GM12878 (cell line): ENCODE results near the gene OR2H1. TPM values are rescaled to one million over a fixed set of nuclear protein-coding genes. Genes with fewer than 3 reads are reported as not detected.
"Not testable (repeated sequence)": the region's sequence is repeated elsewhere in the genome, so short reads cannot be mapped to it uniquely, and the experiment has no call there.

ENCODE experiments used
- ATAC-seq: fragments of 200-7000 bp; cut with Tn5 transposase; 3 replicates; pipeline ENCODE4 v1.9.1; 2020; ENCODE audit warnings: mild to moderate bottlenecking, moderate library complexity
- BruUV-seq: library from RNA; stranded (reverse); fragments of 400-500 nt; replicated peaks from 2 replicates; lab custom pipeline; 2021; lab: Mats Ljungman, UMichigan
- CTCF ChIA-PET: fragments of 300-600 bp; sonication (Branson Sonifier 250); formaldehyde crosslinking; extraction: SDS; loops from one replicate; lab custom pipeline; 2021; ENCODE audit warnings: inconsistent platforms; lab: Yijun Ruan, JAX
- POLR2A ChIA-PET: fragments of 350-600 bp; formaldehyde crosslinking; extraction: SDS; loops from one replicate; lab custom pipeline; 2021; ENCODE audit warnings: inconsistent platforms; lab: Charles Lee
- RAD21 ChIA-PET: fragments of 300-600 bp; sonication (Branson Sonifier 250); formaldehyde crosslinking; loops from one replicate; lab custom pipeline; 2023; ENCODE audit warnings: antibody characterized with exemption; ENCODE audit not compliant: unreplicated experiment; lab: Charles Lee
- SMC1A ChIA-PET: fragments of 300-600 bp; sonication (Branson Sonifier 250); formaldehyde crosslinking; loops from one replicate; lab custom pipeline; 2023; ENCODE audit not compliant: unreplicated experiment, uncharacterized antibody; lab: Charles Lee
- DNase-seq: peaks from one replicate; pipeline ENCODE4 v3.0.0-alpha.2; 2011; ENCODE audit warnings: low read depth, low spot score
- FAIRE-seq: peaks from 3 replicates; lab custom pipeline; 2011; peaks lifted over from hg19 to GRCh38; lab: Jason Lieb, UNC
- H2AFZ ChIP-seq: 2 replicates; pipeline ENCODE4 v1.6.0; 2011; ENCODE audit warnings: low read depth, low read length, control low read depth; ENCODE audit not compliant: control insufficient read depth
- H3K27ac ChIP-seq: 2 replicates; pipeline ENCODE4 v1.5.1; 2011; ENCODE audit warnings: control low read depth; ENCODE audit not compliant: control insufficient read depth, insufficient read depth
- H3K27me3 ChIP-seq, 2 experiments: replicated peaks in 1 of 2; 2 replicates each; pipeline versions ENCODE4 v1.6.0 to v1.6.1; 2011; ENCODE audit warnings: low read length in 1 of 2; ENCODE audit not compliant: control insufficient read depth in 2 of 2, insufficient read depth in 2 of 2
- H3K36me3 ChIP-seq, 2 experiments: 2 replicates each; pipeline ENCODE4 v1.5.1; 2011; ENCODE audit warnings: low read length in 1 of 2; ENCODE audit not compliant: control insufficient read depth in 2 of 2, insufficient read depth in 2 of 2
- H3K4me1 ChIP-seq: 2 replicates; pipeline ENCODE4 v1.6.1; 2011; ENCODE audit warnings: mild to moderate bottlenecking, low read length, moderate library complexity, mixed read lengths; ENCODE audit not compliant: control insufficient read depth, insufficient read depth
- H3K4me2 ChIP-seq: 2 replicates; pipeline ENCODE4 v1.6.0; 2011; ENCODE audit warnings: control low read depth; ENCODE audit not compliant: control insufficient read depth, insufficient read depth
- H3K4me3 ChIP-seq: fragments of 200-600 bp; sonication (generic); 2 replicates; pipeline ENCODE4 v1.5.1; 2016
- H3K79me2 ChIP-seq: 2 replicates; pipeline ENCODE4 v1.6.0; 2011; ENCODE audit warnings: low read length; ENCODE audit not compliant: control insufficient read depth, insufficient read depth
- H3K9ac ChIP-seq: 2 replicates; pipeline ENCODE4 v1.8.0; 2011; ENCODE audit warnings: low read length, control low read depth, mixed read lengths; ENCODE audit not compliant: control insufficient read depth, insufficient read depth
- H3K9me3 ChIP-seq: replicated peaks from 3 replicates; pipeline ENCODE4 v1.5.1; 2011; ENCODE audit warnings: mild to moderate bottlenecking, low read length; ENCODE audit not compliant: control insufficient read depth, insufficient read depth
- H4K20me1 ChIP-seq: 2 replicates; pipeline ENCODE4 v1.6.0; 2011; ENCODE audit not compliant: control insufficient read depth, insufficient read depth
- FOXK2 ChIP-seq: fragments of 450-650 bp; IDR thresholded peaks from 2 replicates; pipeline ENCODE4 v1.6.1; 2017; ENCODE audit warnings: mild to moderate bottlenecking, moderate library complexity
- GABPA ChIP-seq: IDR thresholded peaks from 2 replicates; pipeline ENCODE4 v1.6.1; 2014; ENCODE audit warnings: antibody characterized with exemption, low read depth, mild to moderate bottlenecking, inconsistent platforms
- MEF2B ChIP-seq: fragments of 450-650 bp; IDR thresholded peaks from 2 replicates; pipeline ENCODE4 v1.6.1; 2018; ENCODE audit warnings: mild to moderate bottlenecking, moderate library complexity; ENCODE audit not compliant: partially characterized antibody, poor library complexity, severe bottlenecking
- NFYA ChIP-seq: IDR thresholded peaks from 2 replicates; pipeline ENCODE4 v1.6.1; 2011; ENCODE audit warnings: low read depth, mild to moderate bottlenecking, low read length, improper control_type of control experiment, borderline replicate concordance
- SREBF1 ChIP-seq: IDR thresholded peaks from 2 replicates; pipeline ENCODE4 v1.6.1; 2012; ENCODE audit warnings: mild to moderate bottlenecking, low read length
- YY1 ChIP-seq: IDR thresholded peaks from 2 replicates; pipeline ENCODE4 v1.6.1; 2011; ENCODE audit warnings: low read depth, mild to moderate bottlenecking, low read length
- ZNF24 ChIP-seq: fragments of 450-650 bp; IDR thresholded peaks from 2 replicates; pipeline ENCODE4 v1.6.1; 2017; ENCODE audit warnings: antibody characterized with exemption, mild to moderate bottlenecking
- WGBS: methylation state at CpG from one replicate; pipeline ENCODE4 v1.1.6; 2016; ENCODE audit warnings: low lambda C conversion rate; ENCODE audit not compliant: insufficient replicate concordance, insufficient coverage; ENCODE audit errors: missing lambda C conversion rate; 5-methylcytosine and 5-hydroxymethylcytosine counted together
- in situ Hi-C: fragments of 300-500 bp; cut with MboI; formaldehyde crosslinking; loops from 9 replicates; pipeline ENCODE4 v1.14.3; 2018; ENCODE audit warnings: mixed read lengths
- intact Hi-C: fragments of 100-400 bp; cut with micrococcal nuclease; formaldehyde crosslinking; loops from one replicate; pipeline ENCODE4 v1.14.2; 2022; ENCODE audit not compliant: unreplicated experiment
- polyA plus RNA-seq, 11 experiments: library from polyadenylated mRNA; depleted of rRNA in 4 of 11; unstranded in 6 of 11; stranded (reverse) in 5 of 11; fragments of >200 nt; fragmentation: Nextera tagmentation in 4 of 11; fragmentation: Illumina TruSeq in 1 of 11; extraction: Ambion mirVana in 4 of 11; extraction: Trizol in 1 of 11; gene quantifications; 1 replicate in 1 of 11; 2 replicates in 10 of 11; pipeline versions ENCODE4 v1.2.1 to v1.2.3, GENCODE V29; 2011 to 2016; ENCODE audit warnings: inconsistent platforms in 2 of 11, missing spikeins in 2 of 11, low read depth in 1 of 11
- total RNA-seq, 4 experiments: library from RNA; depleted of rRNA in 3 of 4; stranded (reverse); fragments of >200 nt in 3 of 4; fragmentation: Illumina TruSeq in 1 of 4; extraction: Trizol in 1 of 4; gene quantifications; 2 replicates each; pipeline versions ENCODE4 v1.2.1 to v1.2.3, GENCODE V29; 2013 to 2021
- TF ChIP-seq, protein P1 (sequence below): fragments of 450-650 bp; IDR thresholded peaks from 2 replicates; pipeline ENCODE4 v1.6.1; 2018; ENCODE audit warnings: borderline replicate concordance, mild to moderate bottlenecking; ENCODE audit not compliant: partially characterized antibody
- TF ChIP-seq, protein P2 (sequence below): fragments of 450-650 bp; IDR thresholded peaks from 2 replicates; pipeline ENCODE4 v1.6.1; 2017; ENCODE audit warnings: mild to moderate bottlenecking
- TF ChIP-seq, protein P3 (sequence below): IDR thresholded peaks from 2 replicates; pipeline ENCODE4 v1.6.1; 2012; ENCODE audit warnings: low read depth, low read length, improper control_type of control experiment
- TF ChIP-seq, protein P4 (sequence below): fragments of 450-650 bp; IDR thresholded peaks from 2 replicates; pipeline ENCODE4 v1.6.1; 2016; ENCODE audit warnings: mild to moderate bottlenecking

Gene OR2H1
- total and polyA plus RNA-seq, 10 of the 15 experiments (the other 5 are each of a cell fraction or from before 2014, with no cell fraction given), result not detected

DNA sequence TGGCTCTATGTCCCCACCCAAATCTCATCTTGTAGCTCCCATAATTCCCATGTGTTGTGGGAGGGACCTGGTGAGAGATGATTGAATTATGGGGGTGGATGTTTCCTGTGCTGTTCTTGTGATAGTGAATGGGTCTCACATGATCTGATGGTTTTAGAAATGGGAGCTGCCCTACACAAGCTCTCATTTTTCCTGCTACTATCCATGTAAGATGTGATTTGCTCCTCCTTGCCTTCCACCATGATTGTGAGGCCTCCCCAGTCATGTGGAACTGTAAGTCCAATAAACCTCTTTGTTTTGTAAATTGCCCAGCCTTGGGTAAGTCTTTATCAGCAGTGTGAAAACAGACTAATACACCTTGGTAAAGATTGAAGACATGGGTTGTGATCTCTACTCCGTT lies 12.9 kb upstream of the OR2H1 start:
- FAIRE-seq, H3K4me1 ChIP-seq, BruUV-seq, DNase-seq, H3K4me2 ChIP-seq, H3K79me2 ChIP-seq, H3K27ac ChIP-seq, intact Hi-C loops, RAD21 ChIA-PET, in situ Hi-C loops, H3K4me3 ChIP-seq, H4K20me1 ChIP-seq, H2AFZ ChIP-seq, POLR2A ChIA-PET, H3K27me3 ChIP-seq, H3K9me3 ChIP-seq, ATAC-seq, H3K9ac ChIP-seq, SMC1A ChIA-PET, H3K36me3 ChIP-seq, CTCF ChIA-PET: not testable (repeated sequence)
- WGBS, result 0% methylated on average over 1 of the region's 1 CpG

DNA sequence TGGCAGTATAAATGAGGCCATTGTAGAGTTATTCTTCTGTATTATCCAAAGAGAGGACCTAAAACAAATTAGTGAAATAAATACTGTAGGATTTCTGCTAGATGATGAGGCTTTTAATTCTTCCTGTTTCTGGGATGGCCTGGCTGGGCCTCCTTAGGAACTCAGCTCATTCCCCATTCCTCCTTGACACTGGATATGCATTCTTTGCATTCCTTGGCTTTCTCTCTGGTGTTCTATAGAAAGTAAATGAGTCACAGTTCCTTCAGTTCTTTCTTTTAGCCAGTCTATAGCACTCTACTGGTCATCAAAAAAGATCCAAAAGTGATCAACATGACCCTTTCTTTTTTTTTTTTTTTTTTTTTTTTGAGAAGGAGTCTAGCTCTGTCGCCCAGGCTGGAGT lies 9.3 kb upstream of the OR2H1 start:
- WGBS, result no CpG with 5 or more reads among the region's 1 CpG
- no TSS peak for BruUV-seq
- no peaks in the 10 kb centered on the region for H3K79me2 ChIP-seq
- H3K9ac ChIP-seq, result no peak overlapping the region
- no peaks in the 10 kb centered on the region; a peak in 1 of 4 replicates for H3K27me3 ChIP-seq
- no peaks in the 10 kb centered on the region for H4K20me1 ChIP-seq
- ChIA-PET SMC1A (no interaction called here), POLR2A (interaction anchor here (0.7 kb wide), 1 partner anchor 497 kb away, joined by 3 read pairs; no protein-coding TSS in a partner anchor), RAD21 (no interaction called here), CTCF (no interaction called here)
- H3K27ac ChIP-seq, result no peak overlapping the region
- FAIRE-seq (no peak), ATAC-seq (no peak), DNase-seq (no peak)
- in situ Hi-C loops, result no loop called here
- no peak overlapping the region for H2AFZ ChIP-seq
- no peaks in the 10 kb centered on the region; the same call in 2 of the 3 replicates for H3K9me3 ChIP-seq
- intact Hi-C loops, result no loop called here
- no peak overlapping the region for H3K4me3 ChIP-seq
- no peaks in the 10 kb centered on the region for H3K36me3 ChIP-seq
- no peaks in the 10 kb centered on the region for H3K4me1 ChIP-seq
- no peak overlapping the region for H3K4me2 ChIP-seq
- TF ChIP-seq GABPA (no peak), MEF2B (no peak), NFYA (no peak), FOXK2 (no peak), ZNF24 (no peak), SREBF1 (no peak), YY1 (no peak)
- TF ChIP-seq, protein P1, sequence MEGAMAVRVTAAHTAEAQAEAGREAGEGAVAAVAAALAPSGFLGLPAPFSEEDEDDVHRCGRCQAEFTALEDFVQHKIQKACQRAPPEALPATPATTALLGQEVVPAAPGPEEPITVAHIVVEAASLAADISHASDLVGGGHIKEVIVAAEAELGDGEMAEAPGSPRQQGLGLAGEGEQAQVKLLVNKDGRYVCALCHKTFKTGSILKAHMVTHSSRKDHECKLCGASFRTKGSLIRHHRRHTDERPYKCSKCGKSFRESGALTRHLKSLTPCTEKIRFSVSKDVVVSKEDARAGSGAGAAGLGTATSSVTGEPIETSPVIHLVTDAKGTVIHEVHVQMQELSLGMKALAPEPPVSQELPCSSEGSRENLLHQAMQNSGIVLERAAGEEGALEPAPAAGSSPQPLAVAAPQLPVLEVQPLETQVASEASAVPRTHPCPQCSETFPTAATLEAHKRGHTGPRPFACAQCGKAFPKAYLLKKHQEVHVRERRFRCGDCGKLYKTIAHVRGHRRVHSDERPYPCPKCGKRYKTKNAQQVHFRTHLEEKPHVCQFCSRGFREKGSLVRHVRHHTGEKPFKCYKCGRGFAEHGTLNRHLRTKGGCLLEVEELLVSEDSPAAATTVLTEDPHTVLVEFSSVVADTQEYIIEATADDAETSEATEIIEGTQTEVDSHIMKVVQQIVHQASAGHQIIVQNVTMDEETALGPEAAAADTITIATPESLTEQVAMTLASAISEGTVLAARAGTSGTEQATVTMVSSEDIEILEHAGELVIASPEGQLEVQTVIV, result no peak
- TF ChIP-seq, protein P2, sequence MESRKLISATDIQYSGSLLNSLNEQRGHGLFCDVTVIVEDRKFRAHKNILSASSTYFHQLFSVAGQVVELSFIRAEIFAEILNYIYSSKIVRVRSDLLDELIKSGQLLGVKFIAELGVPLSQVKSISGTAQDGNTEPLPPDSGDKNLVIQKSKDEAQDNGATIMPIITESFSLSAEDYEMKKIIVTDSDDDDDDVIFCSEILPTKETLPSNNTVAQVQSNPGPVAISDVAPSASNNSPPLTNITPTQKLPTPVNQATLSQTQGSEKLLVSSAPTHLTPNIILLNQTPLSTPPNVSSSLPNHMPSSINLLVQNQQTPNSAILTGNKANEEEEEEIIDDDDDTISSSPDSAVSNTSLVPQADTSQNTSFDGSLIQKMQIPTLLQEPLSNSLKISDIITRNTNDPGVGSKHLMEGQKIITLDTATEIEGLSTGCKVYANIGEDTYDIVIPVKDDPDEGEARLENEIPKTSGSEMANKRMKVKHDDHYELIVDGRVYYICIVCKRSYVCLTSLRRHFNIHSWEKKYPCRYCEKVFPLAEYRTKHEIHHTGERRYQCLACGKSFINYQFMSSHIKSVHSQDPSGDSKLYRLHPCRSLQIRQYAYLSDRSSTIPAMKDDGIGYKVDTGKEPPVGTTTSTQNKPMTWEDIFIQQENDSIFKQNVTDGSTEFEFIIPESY, result no peak
- TF ChIP-seq, protein P3, sequence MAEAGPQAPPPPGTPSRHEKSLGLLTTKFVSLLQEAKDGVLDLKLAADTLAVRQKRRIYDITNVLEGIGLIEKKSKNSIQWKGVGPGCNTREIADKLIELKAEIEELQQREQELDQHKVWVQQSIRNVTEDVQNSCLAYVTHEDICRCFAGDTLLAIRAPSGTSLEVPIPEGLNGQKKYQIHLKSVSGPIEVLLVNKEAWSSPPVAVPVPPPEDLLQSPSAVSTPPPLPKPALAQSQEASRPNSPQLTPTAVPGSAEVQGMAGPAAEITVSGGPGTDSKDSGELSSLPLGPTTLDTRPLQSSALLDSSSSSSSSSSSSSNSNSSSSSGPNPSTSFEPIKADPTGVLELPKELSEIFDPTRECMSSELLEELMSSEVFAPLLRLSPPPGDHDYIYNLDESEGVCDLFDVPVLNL, result no peak
- TF ChIP-seq, protein P4, sequence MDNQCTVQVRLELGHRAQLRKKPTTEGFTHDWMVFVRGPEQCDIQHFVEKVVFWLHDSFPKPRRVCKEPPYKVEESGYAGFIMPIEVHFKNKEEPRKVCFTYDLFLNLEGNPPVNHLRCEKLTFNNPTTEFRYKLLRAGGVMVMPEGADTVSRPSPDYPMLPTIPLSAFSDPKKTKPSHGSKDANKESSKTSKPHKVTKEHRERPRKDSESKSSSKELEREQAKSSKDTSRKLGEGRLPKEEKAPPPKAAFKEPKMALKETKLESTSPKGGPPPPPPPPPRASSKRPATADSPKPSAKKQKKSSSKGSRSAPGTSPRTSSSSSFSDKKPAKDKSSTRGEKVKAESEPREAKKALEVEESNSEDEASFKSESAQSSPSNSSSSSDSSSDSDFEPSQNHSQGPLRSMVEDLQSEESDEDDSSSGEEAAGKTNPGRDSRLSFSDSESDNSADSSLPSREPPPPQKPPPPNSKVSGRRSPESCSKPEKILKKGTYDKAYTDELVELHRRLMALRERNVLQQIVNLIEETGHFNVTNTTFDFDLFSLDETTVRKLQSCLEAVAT, result no peak
